Spinal cord (tissue), 10 donors: ENCODE measurements around the gene FLACC1. TPM values are rescaled to one million over a fixed set of nuclear protein-coding genes. Genes with fewer than 3 reads are reported as not detected.

ENCODE experiments used
- DNase-seq, 6 donors: peaks; one replicate each; pipeline versions ENCODE4 v3.0.0 to v3.0.0-alpha.2; 2013 to 2015; ENCODE audit warnings: low spot score in 6 of 6, low read depth in 4 of 6
- H3K27ac ChIP-seq: one replicate; pipeline ENCODE4 v1.5.1; 2013; ENCODE audit warnings: low read depth, low read length, control low read depth
- H3K27me3 ChIP-seq: one replicate; pipeline ENCODE4 v1.6.1; 2013; ENCODE audit warnings: low read length; ENCODE audit not compliant: control insufficient read depth, insufficient read depth
- H3K36me3 ChIP-seq: one replicate; pipeline ENCODE4 v1.6.1; 2013; ENCODE audit warnings: low read length; ENCODE audit not compliant: control insufficient read depth, insufficient read depth
- H3K4me1 ChIP-seq: one replicate; pipeline ENCODE4 v1.6.1; 2013; ENCODE audit warnings: low read length; ENCODE audit not compliant: control insufficient read depth, insufficient read depth
- H3K4me3 ChIP-seq: one replicate; pipeline ENCODE4 v1.5.1; 2013; ENCODE audit warnings: low read depth, low read length, control low read depth
- H3K9me3 ChIP-seq: one replicate; pipeline ENCODE4 v1.6.1; 2013; ENCODE audit warnings: low read length; ENCODE audit not compliant: control insufficient read depth, insufficient read depth
- WGBS: methylation state at CpG from one replicate; pipeline ENCODE4 v1.1.5; 2013; ENCODE audit warnings: missing lambda C conversion rate; ENCODE audit not compliant: insufficient coverage; 5-methylcytosine and 5-hydroxymethylcytosine counted together
- polyA plus RNA-seq, 2 donors: library from polyadenylated mRNA; unstranded; fragments of 120-200 nt; gene quantifications; one replicate each; pipeline ENCODE4 v1.2.1, GENCODE V29; 2013; ENCODE audit not compliant: insufficient read length in 2 of 2
- total RNA-seq, 2 donors: library from RNA; depleted of rRNA in 1 of 2; stranded (reverse); fragments of 120-200 nt in 1 of 2; fragments of >200 nt in 1 of 2; gene quantifications; one replicate each; pipeline versions ENCODE4 v1.2.3 to v1.2.4, GENCODE V29; 2013 to 2014
- donor health status: healthy.

The FLACC1 gene
- total and polyA plus RNA-seq, 4 donors, result 4.3 to 7.1 (median 5.0) TPM

DNA sequence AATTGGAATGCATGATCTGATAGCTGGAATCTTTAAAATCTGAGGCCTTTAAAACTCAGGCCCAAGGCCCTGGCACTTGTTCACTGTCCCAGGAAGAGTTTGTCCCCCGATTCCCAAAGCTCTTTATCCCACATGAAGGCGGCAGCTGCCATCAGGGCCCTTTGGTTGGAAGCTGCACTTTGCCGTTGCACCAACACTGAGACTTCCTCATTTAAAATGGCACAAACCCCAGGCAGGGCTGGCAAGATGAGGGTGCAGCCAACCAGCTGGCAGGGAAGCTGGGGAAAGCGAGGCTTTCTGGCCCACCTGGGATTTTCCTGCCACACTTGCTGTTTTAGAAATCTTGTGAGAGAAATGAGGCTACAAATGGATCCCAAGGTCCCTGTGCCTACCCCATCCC is 6.3 kb downstream of the FLACC1 start:
- 95% methylated on average over 3 of the region's 4 CpGs for WGBS
- Histone ChIP-seq H3K27ac (no peak overlapping the region), H3K4me3 (no peak overlapping the region), H3K4me1 (no peaks in the 10 kb centered on the region), H3K27me3 (no peaks in the 10 kb centered on the region), H3K9me3 (no peaks in the 10 kb centered on the region), H3K36me3 (peaks cover 18% of the 10 kb centered on the region)
- DNase-seq, result no peak

- Histone ChIP-seq H3K27ac (no peak overlapping the region), H3K27me3 (no peaks in the 10 kb centered on the region), H3K36me3 (peaks cover 18% of the 10 kb centered on the region), H3K9me3 (no peaks in the 10 kb centered on the region), H3K4me3 (no peak overlapping the region), H3K4me1 (no peaks in the 10 kb centered on the region)
- 72% methylated on average over 2 of the region's 4 CpGs for WGBS
- DNase-seq, result no peak
Measured at GRCh38 chr2:201349601-201350000, 7.5 kb downstream of the FLACC1 start.

DNA sequence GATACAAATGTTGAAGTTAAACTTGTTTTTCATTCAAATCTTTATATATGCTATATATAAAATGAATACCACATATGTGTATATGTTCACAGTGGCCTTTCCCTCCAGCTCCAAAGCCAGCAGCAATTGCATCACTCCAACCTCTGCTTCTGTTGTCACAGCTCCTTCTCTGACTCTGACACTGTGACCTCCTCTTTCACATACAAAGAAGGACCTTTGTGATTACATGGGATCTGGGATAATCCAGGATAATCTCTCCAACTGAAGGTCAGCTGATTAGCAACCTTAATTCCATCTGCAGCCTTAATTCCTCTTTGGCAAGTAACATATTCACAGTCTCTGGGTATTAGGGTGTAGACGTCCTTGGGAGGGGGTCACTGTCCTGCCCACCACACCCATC is 8.4 kb downstream of the FLACC1 start:
- no CpG with 5 or more reads among the region's 1 CpG for WGBS
- Histone ChIP-seq H3K4me1 (no peaks in the 10 kb centered on the region), H3K27ac (no peak overlapping the region), H3K4me3 (no peak overlapping the region), H3K27me3 (no peaks in the 10 kb centered on the region), H3K9me3 (no peaks in the 10 kb centered on the region), H3K36me3 (peaks cover 18% of the 10 kb centered on the region)
- DNase-seq, result no peak

GRCh38 chr2:201347138-201347537 is 10.0 kb downstream of the FLACC1 start:
- DNase-seq, result no peak
- 91% methylated on average over 3 of the region's 4 CpGs for WGBS
- no peaks in the 10 kb centered on the region for H3K27me3 ChIP-seq
- H3K36me3 ChIP-seq, result peaks cover 18% of the 10 kb centered on the region
- no peak overlapping the region for H3K27ac ChIP-seq
- H3K4me3 ChIP-seq, result no peak overlapping the region
- no peaks in the 10 kb centered on the region for H3K4me1 ChIP-seq
- H3K9me3 ChIP-seq, result no peaks in the 10 kb centered on the region

GRCh38 chr2:201345625-201346213 is 11.4 kb downstream of the FLACC1 start:
- Histone ChIP-seq H3K9me3 (peaks cover under 1% of the 10 kb centered on the region), H3K36me3 (peaks cover 13% of the 10 kb centered on the region), H3K27me3 (no peaks in the 10 kb centered on the region), H3K27ac (no peak overlapping the region), H3K4me1 (no peaks in the 10 kb centered on the region), H3K4me3 (no peak overlapping the region)
- WGBS, result 86% methylated on average over 6 of the region's 7 CpGs
- DNase-seq, result no peak

GRCh38 chr2:201344663-201345366 is 12.3 kb downstream of the FLACC1 start:
- H3K36me3 ChIP-seq, result peaks cover 9% of the 10 kb centered on the region
- WGBS, result 78% methylated on average over 1 of the region's 1 CpG
- H3K27me3 ChIP-seq, result no peaks in the 10 kb centered on the region

GRCh38 chr2:201343559-201343958 is 13.6 kb downstream of the FLACC1 start:
- Histone ChIP-seq H3K9me3 (peaks cover 1% of the 10 kb centered on the region), H3K27ac (no peak overlapping the region), H3K36me3 (peaks cover 7% of the 10 kb centered on the region), H3K4me3 (no peak overlapping the region), H3K4me1 (no peaks in the 10 kb centered on the region), H3K27me3 (no peaks in the 10 kb centered on the region)
- WGBS, result no CpG with 5 or more reads among the region's 2 CpGs
- DNase-seq, result no peak

More at GRCh38 chr2:201344663-201345366, 12.3 kb downstream of the FLACC1 start:
- Histone ChIP-seq H3K9me3 (peaks cover 1% of the 10 kb centered on the region), H3K27ac (no peak overlapping the region), H3K4me3 (no peak overlapping the region), H3K4me1 (no peaks in the 10 kb centered on the region)
- no peak for DNase-seq

DNA sequence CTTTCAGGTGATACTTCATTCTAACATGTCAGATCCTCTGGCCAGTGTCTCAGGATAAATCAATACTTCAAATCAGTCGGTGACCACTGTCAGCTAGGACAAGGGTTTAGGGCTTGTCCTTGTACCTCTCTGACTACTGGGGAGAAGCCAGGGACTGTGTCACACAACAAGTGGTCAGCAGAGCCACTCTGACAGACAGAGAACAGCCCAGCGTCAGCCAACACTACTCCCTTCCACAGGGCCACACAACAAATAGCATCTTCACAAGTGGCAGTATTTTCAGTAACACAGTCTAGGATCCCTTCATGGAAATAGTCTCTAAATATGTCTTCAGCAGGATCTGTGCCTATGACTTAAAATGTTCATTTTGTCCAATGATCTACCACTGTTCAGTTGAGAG is 14.2 kb downstream of the FLACC1 start:
- H3K4me3 ChIP-seq, result no peak overlapping the region
- no peaks in the 10 kb centered on the region for H3K27me3 ChIP-seq
- 76% methylated on average over 2 of the region's 2 CpGs for WGBS
- no peaks in the 10 kb centered on the region for H3K4me1 ChIP-seq
- peaks cover 7% of the 10 kb centered on the region for H3K36me3 ChIP-seq
- H3K27ac ChIP-seq, result no peak overlapping the region
- peaks cover 1% of the 10 kb centered on the region for H3K9me3 ChIP-seq
- no peak for DNase-seq

GRCh38 chr2:201329409-201329808 is 27.7 kb downstream of the FLACC1 start:
- H3K4me3 ChIP-seq, result no peak overlapping the region
- H3K9me3 ChIP-seq, result peaks cover 2% of the 10 kb centered on the region
- WGBS, result no CpG with 5 or more reads among the region's 1 CpG
- no peaks in the 10 kb centered on the region for H3K4me1 ChIP-seq
- H3K36me3 ChIP-seq, result no peaks in the 10 kb centered on the region
- no peak overlapping the region for H3K27ac ChIP-seq
- no peak for DNase-seq
- no peaks in the 10 kb centered on the region for H3K27me3 ChIP-seq

GRCh38 chr2:201327678-201328077 is 29.5 kb downstream of the FLACC1 start:
- Histone ChIP-seq H3K27me3 (no peaks in the 10 kb centered on the region), H3K9me3 (peaks cover 2% of the 10 kb centered on the region), H3K4me1 (no peaks in the 10 kb centered on the region), H3K27ac (no peak overlapping the region), H3K4me3 (no peak overlapping the region), H3K36me3 (no peaks in the 10 kb centered on the region)
- DNase-seq, result no peak
- 80% methylated on average over 1 of the region's 3 CpGs for WGBS
